ENCODE measurements around the gene GALNT12.
A peak's percentile ranks its signal among the peaks of the same experiment; 100 is the strongest.

GALNT12 gene

DNA sequence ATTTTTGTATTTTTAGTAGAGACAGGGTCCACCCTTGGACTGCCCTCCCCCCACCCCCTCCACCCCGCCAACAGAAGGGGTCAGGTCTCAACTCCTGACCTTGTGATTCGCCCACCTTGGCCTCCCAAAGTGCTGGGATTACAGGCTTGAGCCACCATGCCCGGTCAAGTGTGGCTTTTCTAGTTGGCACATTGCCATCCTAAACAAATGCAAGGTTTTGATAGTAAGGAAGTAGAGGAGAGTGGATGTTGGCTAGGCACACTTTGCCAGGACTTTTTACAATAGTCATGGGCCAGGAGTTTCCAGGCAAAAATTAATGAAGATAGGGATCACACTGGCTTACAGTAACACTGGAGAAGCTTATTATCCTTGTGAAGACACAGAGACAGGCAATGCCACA lies 62.4 kb downstream of the GALNT12 start:
- TF ChIP-seq USF1 (IDR thresholded peaks at IDR 0.05) (no peak), TAF1 (IDR thresholded peaks at IDR 0.05; ENCODE audit: low read depth) (no peak), CEBPB (IDR thresholded peaks at IDR 0.05) (no peak), EP300 (IDR thresholded peaks at IDR 0.05; ENCODE audit: borderline replicate concordance) (no peak), CREB1 (IDR thresholded peaks at IDR 0.05; ENCODE audit: low read depth) (no peak), NFIC (IDR thresholded peaks at IDR 0.05) (peak; percentile 54)

DNA sequence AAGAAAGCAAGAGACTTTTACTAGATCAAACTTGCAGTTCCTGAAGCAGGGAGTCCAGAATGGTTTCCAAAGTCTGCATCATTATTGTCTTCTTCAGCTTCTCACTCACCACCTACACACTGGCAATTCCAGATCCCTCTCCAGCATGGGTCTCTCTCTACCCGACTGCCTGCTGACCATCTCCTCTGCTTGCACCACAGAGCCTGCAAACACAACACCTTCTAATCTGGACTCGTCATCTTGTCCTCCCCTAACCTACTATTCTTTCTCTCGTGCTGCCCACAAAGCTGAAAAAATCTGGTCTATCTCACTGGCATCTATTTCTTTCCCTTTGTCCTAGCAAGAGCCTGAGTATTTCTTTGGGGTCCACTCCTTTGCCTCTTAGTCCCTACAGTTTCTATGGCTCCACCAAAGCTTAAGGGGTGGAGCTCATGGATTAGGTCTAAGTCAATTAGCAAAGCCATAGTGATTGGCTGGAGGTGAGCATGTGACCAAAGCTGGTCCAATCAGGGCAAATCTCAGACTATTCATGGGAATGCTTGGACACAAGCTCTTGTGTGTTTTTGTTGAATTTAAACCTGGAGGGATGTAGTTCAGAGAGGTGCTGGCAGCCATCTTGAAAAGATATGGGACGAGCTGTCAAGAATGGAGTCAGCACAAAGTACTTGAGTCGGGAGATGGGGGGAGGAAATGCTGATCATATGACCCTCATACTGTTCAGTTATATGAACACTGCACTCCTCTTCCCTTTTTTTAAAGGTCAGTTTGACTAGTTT lies 63.5 kb downstream of the GALNT12 start:
- peak; percentile 56 for TF ChIP-seq USF1 (IDR thresholded peaks at IDR 0.05)
- no peak for TF ChIP-seq NFIC (IDR thresholded peaks at IDR 0.05)
- TF ChIP-seq FOXM1 (IDR thresholded peaks at IDR 0.05; ENCODE audit: borderline replicate concordance, low read depth) = no peak
- no peak for TF ChIP-seq CEBPB (IDR thresholded peaks at IDR 0.05)

DNA sequence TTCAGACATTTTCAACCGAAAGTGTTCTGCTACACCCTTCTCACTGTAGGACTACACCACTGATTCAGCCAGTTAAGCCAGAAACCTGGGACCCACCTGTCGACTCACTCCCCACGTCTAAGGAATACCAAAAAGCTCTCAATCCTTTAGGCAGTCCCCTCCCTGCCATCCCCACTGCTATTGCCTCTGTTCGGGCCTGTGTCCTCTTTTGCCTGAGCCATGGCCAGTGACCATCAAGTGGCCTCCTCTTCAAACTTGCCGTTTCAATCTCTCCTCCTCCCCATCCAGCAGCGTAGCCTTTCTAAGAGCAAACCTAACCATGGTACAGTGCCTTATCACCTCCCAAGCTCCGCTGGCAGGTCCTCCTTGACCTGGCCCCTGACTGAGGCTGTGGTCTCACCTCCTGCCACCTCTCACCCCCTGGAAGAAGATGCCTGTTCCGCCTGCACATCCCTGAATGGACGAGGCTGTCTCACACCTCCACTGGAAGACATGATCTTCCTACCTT lies 64.1 kb downstream of the GALNT12 start:
- TF ChIP-seq TEAD4 (IDR thresholded peaks at IDR 0.05) (no peak), TCF12 (IDR thresholded peaks at IDR 0.05; ENCODE audit: low read depth) (no peak), FOXM1 (IDR thresholded peaks at IDR 0.05; ENCODE audit: borderline replicate concordance, low read depth) (no peak), TAF1 (IDR thresholded peaks at IDR 0.05; ENCODE audit: low read depth) (no peak), EGR1 (IDR thresholded peaks at IDR 0.05) (no peak), CREB1 (IDR thresholded peaks at IDR 0.05; ENCODE audit: low read depth) (no peak), YY1 (IDR thresholded peaks at IDR 0.05; ENCODE audit: low read depth) (no peak), EP300 (IDR thresholded peaks at IDR 0.05; ENCODE audit: borderline replicate concordance) (no peak), REST (IDR thresholded peaks at IDR 0.05; ENCODE audit: low read depth) (no peak), ZBTB7A (IDR thresholded peaks at IDR 0.05; ENCODE audit: low read depth) (no peak), RAD21 (IDR thresholded peaks at IDR 0.05; ENCODE audit: low read depth) (no peak), CEBPB (IDR thresholded peaks at IDR 0.05) (no peak), NFIC (IDR thresholded peaks at IDR 0.05) (no peak)
- TF ChIP-seq, protein P1, sequence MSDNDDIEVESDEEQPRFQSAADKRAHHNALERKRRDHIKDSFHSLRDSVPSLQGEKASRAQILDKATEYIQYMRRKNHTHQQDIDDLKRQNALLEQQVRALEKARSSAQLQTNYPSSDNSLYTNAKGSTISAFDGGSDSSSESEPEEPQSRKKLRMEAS (IDR thresholded peaks at IDR 0.05) = no peak

DNA sequence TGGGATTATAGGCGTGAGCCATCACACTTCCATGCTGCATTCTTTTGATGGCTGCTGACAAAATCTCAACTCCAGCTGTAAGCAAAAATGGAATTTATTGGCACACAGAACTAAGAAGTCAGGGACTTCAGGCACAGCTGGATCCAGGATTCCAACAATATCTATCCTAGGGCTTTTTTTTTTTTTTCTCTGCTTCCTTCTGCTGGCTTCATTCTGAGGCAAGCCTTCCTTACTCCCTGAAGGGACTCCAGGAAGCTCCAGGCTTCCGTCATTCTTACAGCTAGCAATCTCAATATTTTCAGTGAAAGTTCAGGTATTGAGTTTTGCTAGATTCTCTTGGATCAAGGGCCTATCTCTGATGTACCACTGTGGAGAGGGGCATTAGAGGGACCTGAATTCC lies 66.1 kb downstream of the GALNT12 start:
- TF ChIP-seq ZBTB7A (IDR thresholded peaks at IDR 0.05; ENCODE audit: low read depth) (no peak), EGR1 (IDR thresholded peaks at IDR 0.05) (no peak), NFIC (IDR thresholded peaks at IDR 0.05) (no peak), EP300 (IDR thresholded peaks at IDR 0.05; ENCODE audit: borderline replicate concordance) (no peak)
- TF ChIP-seq, protein P1 (IDR thresholded peaks at IDR 0.05) = no peak

DNA sequence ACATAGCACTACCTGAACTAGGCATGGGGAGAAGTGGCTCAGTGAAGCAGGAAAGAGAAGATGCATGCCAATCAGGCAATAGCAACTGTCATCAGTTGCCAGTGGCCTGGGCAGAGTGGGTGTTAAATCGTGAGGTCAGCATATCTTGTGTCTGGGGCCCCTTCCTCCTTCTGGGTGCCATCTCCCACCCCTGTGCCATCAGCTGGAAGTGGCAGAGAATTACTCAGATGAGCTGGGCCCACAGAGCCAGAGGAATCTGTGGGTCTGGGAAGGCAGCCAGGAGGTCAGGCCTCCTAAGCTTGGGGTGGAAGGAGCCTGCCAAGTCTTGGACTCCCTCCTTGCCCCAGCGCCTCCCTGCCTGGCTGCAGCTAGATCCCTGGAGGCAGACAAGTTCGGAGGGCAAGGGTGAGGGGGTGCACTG lies 66.5 kb downstream of the GALNT12 start:
- TF ChIP-seq TEAD4 (IDR thresholded peaks at IDR 0.05) = no peak
- 0 out of 2 replicates have a peak, but pooled peaks have one; percentile 16 for TF ChIP-seq NFIC (IDR thresholded peaks at IDR 0.05)

DNA sequence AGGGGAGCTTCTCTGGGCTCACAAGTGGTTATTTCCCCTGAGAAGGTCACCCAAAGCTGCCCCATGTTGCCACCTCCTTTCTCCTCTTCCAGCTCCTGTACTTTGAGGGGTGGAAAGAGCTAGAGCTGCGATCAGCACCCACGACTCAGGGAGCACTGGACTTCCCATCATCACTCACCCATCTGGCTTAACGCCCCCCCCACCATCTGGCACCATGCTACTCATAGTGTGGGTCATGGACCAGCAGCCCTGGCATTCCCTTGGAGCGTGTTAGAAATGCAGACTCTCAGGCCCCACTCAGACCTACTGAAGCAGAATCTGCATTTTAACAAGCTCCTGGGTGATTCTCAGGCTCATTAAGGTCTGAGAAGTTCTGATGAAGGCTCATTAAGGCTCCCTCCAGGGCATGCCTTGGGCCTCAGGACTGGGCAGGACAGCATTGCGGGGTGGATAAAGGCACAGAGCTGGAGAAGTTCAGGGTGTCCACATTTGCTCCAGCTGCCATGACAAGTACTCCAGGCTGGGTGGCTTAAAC lies 67.3 kb downstream of the GALNT12 start:
- TF ChIP-seq TEAD4 (IDR thresholded peaks at IDR 0.05) = no peak
- TF ChIP-seq, protein P1 (IDR thresholded peaks at IDR 0.05) = no peak
- no peak for TF ChIP-seq TCF12 (IDR thresholded peaks at IDR 0.05; ENCODE audit: low read depth)
- TF ChIP-seq YY1 (IDR thresholded peaks at IDR 0.05; ENCODE audit: low read depth) = no peak
- TF ChIP-seq EGR1 (IDR thresholded peaks at IDR 0.05) = no peak
- TF ChIP-seq USF1 (IDR thresholded peaks at IDR 0.05) = no peak
- TF ChIP-seq NFIC (IDR thresholded peaks at IDR 0.05) = no peak
- TF ChIP-seq REST (IDR thresholded peaks at IDR 0.05; ENCODE audit: low read depth) = no peak
- no peak for TF ChIP-seq ZBTB7A (IDR thresholded peaks at IDR 0.05; ENCODE audit: low read depth)
- TF ChIP-seq RAD21 (IDR thresholded peaks at IDR 0.05; ENCODE audit: low read depth) = no peak
- no peak for TF ChIP-seq TAF1 (IDR thresholded peaks at IDR 0.05; ENCODE audit: low read depth)
- TF ChIP-seq CREB1 (IDR thresholded peaks at IDR 0.05; ENCODE audit: low read depth) = no peak
- no peak for TF ChIP-seq FOXM1 (IDR thresholded peaks at IDR 0.05; ENCODE audit: borderline replicate concordance, low read depth)
- TF ChIP-seq EP300 (IDR thresholded peaks at IDR 0.05; ENCODE audit: borderline replicate concordance) = no peak
- no peak for TF ChIP-seq CEBPB (IDR thresholded peaks at IDR 0.05)
